Kidney epithelial cell (primary cell): ENCODE data around the gene KIF26A. TPM values are rescaled to one million over a fixed set of nuclear protein-coding genes. Genes with fewer than 3 reads are reported as not detected.

Experiments used
- DNase-seq: peaks from one replicate; pipeline ENCODE4 v3.0.0-alpha.2; 2010; ENCODE audit warnings: low read depth
- H3K27me3 ChIP-seq: 2 replicates; pipeline ENCODE4 v1.6.0; 2011; ENCODE audit warnings: low read length; ENCODE audit not compliant: control insufficient read depth, insufficient read depth
- H3K36me3 ChIP-seq: 2 replicates; pipeline ENCODE4 v1.5.1; 2011; ENCODE audit warnings: low read length; ENCODE audit not compliant: control insufficient read depth, insufficient read depth
- H3K4me3 ChIP-seq: 2 replicates; pipeline ENCODE4 v1.5.1; 2011; ENCODE audit warnings: low read depth, mild to moderate bottlenecking, control low read depth, low read length
- total RNA-seq: library from RNA; depleted of rRNA; stranded (reverse); fragments of >200 nt; gene quantifications from 2 replicates; pipeline ENCODE4 v1.2.3, GENCODE V29; 2015
- TF ChIP-seq, protein P1 (sequence below): IDR thresholded peaks from 2 replicates; pipeline ENCODE4 v1.5.1; 2011; ENCODE audit warnings: mild to moderate bottlenecking, moderate library complexity, low read length, control low read depth, inconsistent platforms; ENCODE audit not compliant: insufficient read depth, poor library complexity, severe bottlenecking

KIF26A gene
- total RNA-seq, 1 donor from 2014 or later, result 0.21 TPM

DNA sequence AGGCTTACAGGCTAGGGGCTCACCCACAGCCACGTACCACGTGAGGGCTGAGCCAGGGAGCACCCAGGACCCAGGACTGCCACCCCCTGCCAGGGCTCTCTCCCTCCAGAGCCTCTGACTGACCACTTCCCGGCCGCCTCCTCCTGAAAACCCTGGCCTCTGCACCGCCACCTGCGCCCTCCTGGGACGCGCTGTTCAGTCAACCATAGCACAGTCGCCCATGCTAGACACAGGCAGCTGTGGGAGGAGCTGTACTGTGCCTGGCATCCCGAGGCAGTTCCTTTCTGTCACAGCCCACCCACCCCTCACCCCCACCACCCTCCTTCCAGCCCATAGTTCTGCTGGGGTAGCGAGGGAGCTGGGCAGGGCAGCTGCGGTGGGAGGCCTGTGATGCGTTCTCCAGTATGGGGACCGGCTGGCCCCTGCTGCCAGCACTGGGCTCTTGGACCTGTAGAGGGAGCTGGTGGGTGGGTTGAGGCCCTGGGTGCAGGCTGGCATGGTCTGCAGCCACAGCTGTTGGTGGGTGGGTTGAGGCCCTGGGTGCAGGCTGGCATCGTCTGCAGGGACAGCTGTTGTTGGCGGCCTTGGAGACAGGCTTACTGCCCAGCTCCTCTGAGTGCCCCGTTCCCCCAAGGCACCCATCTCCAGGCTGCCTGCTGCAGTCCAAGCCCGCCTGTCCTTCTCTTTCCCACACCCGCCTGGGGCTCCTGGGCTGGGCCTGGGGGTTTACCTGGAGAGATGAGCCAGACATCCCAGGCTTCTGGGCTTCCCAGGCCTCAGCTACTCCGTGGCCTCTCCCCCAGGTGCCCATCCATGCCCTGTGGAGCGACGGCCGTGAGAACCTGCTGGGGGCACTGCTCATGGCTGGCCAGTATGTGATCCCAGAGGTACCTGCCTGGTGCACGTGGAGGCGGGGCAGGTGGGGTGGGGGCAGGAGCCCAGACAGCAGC is 41.4 kb upstream of the KIF26A start:
- Histone ChIP-seq H3K27me3 (peaks cover 9% of the 10 kb centered on the region), H3K4me3 (no peak overlapping the region), H3K36me3 (no peaks in the 10 kb centered on the region)
- DNase-seq, result no peak
- TF ChIP-seq, protein P1, sequence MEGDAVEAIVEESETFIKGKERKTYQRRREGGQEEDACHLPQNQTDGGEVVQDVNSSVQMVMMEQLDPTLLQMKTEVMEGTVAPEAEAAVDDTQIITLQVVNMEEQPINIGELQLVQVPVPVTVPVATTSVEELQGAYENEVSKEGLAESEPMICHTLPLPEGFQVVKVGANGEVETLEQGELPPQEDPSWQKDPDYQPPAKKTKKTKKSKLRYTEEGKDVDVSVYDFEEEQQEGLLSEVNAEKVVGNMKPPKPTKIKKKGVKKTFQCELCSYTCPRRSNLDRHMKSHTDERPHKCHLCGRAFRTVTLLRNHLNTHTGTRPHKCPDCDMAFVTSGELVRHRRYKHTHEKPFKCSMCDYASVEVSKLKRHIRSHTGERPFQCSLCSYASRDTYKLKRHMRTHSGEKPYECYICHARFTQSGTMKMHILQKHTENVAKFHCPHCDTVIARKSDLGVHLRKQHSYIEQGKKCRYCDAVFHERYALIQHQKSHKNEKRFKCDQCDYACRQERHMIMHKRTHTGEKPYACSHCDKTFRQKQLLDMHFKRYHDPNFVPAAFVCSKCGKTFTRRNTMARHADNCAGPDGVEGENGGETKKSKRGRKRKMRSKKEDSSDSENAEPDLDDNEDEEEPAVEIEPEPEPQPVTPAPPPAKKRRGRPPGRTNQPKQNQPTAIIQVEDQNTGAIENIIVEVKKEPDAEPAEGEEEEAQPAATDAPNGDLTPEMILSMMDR, result no peak

DNA sequence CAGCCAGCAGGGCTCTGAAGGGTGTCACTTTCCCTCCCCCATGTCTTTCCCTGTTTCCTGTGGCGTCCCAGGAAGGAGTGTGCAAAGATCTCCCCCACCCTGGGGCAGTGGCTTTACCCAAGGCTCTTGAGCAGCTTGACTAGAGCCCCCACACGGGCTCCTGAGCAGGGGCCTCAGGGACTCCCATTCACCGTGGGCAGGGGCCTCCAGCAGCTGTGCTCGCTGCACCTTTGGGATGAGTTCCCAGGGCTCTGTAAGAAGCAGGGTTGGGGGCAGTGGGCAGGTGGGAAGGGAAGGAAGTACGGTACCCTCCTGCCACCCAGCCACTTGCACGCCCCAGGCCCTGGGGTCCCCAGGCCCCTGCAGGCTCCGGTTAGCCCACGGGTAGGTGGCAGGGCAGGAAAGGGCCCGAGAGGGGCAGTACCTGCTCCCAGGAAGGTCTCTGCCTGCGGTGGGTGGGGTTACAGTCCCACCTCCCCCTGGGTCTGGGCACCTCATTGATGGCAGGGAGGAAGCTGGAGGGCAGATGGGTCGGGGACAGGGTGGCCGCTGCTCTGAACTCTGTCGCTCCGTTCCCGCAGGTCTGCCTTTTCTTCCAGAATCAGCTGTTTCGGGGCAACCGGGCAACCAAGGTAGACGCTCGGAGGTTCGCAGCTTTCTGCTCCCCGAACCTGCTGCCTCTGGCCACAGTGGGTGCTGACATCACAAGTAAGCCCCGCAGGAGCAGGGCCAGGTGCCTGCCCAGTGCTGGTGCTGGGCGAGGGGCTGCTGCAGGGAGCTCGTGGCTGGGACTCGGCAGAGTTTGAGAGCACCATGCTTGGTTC is 39.9 kb upstream of the KIF26A start:
- H3K36me3 ChIP-seq, result no peaks in the 10 kb centered on the region
- TF ChIP-seq, protein P1, result no peak
- no peak overlapping the region for H3K4me3 ChIP-seq
- no peak for DNase-seq
- peaks cover 4% of the 10 kb centered on the region for H3K27me3 ChIP-seq

DNA sequence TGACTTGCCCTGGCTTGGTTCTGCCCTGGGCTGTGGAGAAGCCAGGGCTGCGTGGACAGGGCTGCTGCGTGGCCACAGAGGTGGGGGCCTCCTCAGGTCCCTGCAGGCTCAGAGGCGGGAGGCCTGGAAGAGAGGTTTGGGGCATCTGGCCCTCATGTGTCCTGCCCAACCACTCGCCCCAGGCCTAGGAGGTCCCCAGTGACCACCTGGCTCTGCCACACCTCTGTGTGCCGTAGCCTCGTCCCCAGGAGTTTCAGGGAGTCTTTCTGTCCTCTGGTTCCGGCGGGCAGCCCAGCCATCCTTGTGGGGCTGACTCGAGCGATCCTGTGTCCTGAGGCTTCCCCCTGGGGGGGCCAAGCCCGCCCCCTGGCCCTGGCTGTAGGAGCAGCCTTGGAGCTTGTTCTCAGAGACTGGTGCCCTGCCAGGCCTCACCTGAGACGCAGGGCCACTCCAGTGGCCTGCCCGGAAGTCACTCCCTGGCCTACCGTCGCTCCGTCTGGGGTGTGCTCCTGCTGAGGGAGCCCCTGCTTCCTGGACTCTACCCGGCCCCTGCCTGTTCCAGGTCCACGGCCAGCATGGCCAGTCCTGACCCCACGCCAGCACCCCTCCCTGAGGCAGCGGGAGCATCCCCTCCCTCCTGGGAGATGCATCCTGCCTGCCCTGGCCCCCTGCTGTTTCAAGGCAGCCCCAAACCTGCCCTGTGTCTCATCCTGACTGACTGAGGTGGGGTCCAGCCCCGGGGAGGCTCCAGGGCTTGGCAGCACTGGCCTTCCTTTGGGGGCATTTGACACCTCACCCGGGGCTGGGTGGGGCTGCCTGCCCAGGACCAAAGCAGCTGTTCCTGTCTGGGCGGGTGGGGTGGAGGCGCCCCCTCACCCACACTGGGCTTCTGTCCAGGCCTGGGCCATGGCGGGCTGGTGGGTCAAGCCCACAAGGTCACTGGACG is 39.0 kb upstream of the KIF26A start:
- Histone ChIP-seq H3K27me3 (peaks cover 4% of the 10 kb centered on the region), H3K36me3 (no peaks in the 10 kb centered on the region), H3K4me3 (no peak overlapping the region)
- no peak for DNase-seq
- TF ChIP-seq, protein P1, result no peak

GRCh38 chr14:104100171-104101085 is 38.0 kb upstream of the KIF26A start:
- DNase-seq, result no peak
- Histone ChIP-seq H3K27me3 (peaks cover 4% of the 10 kb centered on the region), H3K4me3 (no peak overlapping the region), H3K36me3 (no peaks in the 10 kb centered on the region)
- TF ChIP-seq, protein P1, result no peak
